Measurements from ENCODE around the gene KDM1B. TPM values are rescaled to one million over a fixed set of nuclear protein-coding genes. Genes with fewer than 3 reads are reported as not detected.
"Not testable (repeated sequence)": the region's sequence is repeated elsewhere in the genome, so short reads cannot be mapped to it uniquely, and the experiment has no call there.

The KDM1B gene
- total RNA-seq, 1 donor from 2014 or later: 16.9 TPM

DNA sequence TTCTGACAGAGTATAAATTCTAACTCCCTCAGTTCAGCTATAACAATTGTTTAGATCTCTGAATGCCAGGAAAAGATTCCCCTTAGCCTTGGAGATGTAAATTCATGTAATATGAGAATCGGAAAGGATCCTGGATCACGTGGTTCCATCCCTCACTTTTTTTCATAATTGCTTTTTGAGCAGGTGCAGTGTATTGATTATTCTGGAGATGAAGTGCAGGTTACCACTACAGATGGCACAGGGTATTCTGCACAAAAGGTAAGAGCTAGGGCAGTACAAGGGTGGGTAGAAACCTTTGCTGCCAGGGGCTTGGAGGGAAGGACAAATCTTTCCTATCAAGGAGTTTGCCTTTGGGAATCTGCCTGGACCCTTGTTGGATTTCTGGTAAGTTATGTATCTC, 52.7 kb downstream of the KDM1B start:
- no peaks in the 10 kb centered on the region for H3K9me3 ChIP-seq (ENCODE audit: low read depth)
- no peaks in the 10 kb centered on the region for H3K4me1 ChIP-seq
- no peak overlapping the region for H3K9ac ChIP-seq
- no peak overlapping the region for H3K4me3 Mint-ChIP-seq
- H3K79me2 ChIP-seq (ENCODE audit: low read depth): no peaks in the 10 kb centered on the region
- H3K4me1 Mint-ChIP-seq: peaks cover 10% of the 10 kb centered on the region
- H3K36me3 Mint-ChIP-seq: no peaks in the 10 kb centered on the region
- no peak overlapping the region for H3K27ac Mint-ChIP-seq
- H3K27me3 Mint-ChIP-seq (ENCODE audit: insufficient read depth, low read depth): peaks cover 3% of the 10 kb centered on the region
- TF ChIP-seq EZH2 (IDR thresholded peaks at IDR 0.05): no peak
- no peak for TF ChIP-seq EZH2phosphoT487 (IDR thresholded peaks at IDR 0.05)
- no peak for TF ChIP-seq CTCF (IDR thresholded peaks at IDR 0.05)
- H3K4me2 ChIP-seq: no peak overlapping the region
- no peaks in the 10 kb centered on the region for H3K36me3 ChIP-seq
- H2AFZ ChIP-seq (replicated peaks): no peak overlapping the region
- no peak overlapping the region for H3K27ac ChIP-seq
- H3K27me3 ChIP-seq: no peaks in the 10 kb centered on the region
- no peaks in the 10 kb centered on the region for H3F3A ChIP-seq (ENCODE audit: low read depth)
- H4K20me1 ChIP-seq (ENCODE audit: low read depth): no peaks in the 10 kb centered on the region
- no peak for DNase-seq (ENCODE audit: low spot score)
- no peak overlapping the region for H3K4me3 ChIP-seq
- no peaks in the 10 kb centered on the region for H3K9me3 Mint-ChIP-seq

DNA sequence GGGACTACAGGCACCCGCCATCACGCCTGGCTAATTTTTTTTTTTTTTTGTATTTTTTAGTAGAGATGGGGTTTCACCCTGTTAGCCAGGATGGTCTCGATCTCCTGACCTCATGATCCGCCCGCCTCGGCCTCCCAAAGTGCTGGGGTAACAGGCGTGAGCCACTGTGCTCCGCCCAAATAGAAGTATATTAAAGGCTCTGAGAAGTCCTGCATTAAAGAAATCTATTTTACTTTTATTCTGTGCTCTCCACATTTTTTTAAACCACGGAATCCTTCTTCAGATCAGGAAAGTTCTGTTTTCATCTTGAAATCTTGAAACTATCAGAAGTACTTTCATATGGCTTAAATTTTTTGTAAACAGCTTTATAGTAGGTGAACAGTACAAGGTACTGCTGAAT, 53.6 kb downstream of the KDM1B start:
- not testable (repeated sequence) for H3K4me3 Mint-ChIP-seq; H3K9ac ChIP-seq; H3K36me3 ChIP-seq; H3K9me3 ChIP-seq (ENCODE audit: low read depth); H4K20me1 ChIP-seq (ENCODE audit: low read depth); H3K4me1 ChIP-seq; H3K4me3 ChIP-seq; H3K4me1 Mint-ChIP-seq; H3K36me3 Mint-ChIP-seq; H3K79me2 ChIP-seq (ENCODE audit: low read depth); H3K9me3 Mint-ChIP-seq; H3K27ac Mint-ChIP-seq; H3K27me3 ChIP-seq; H3K4me2 ChIP-seq; H2AFZ ChIP-seq (replicated peaks); H3K27ac ChIP-seq; H3K27me3 Mint-ChIP-seq (ENCODE audit: insufficient read depth, low read depth); H3F3A ChIP-seq (ENCODE audit: low read depth); DNase-seq (ENCODE audit: low spot score)

- no peak for DNase-seq (ENCODE audit: low spot score)
- H2AFZ ChIP-seq (replicated peaks): no peak overlapping the region
- no peak overlapping the region for H3K9ac ChIP-seq
- Mint-ChIP-seq H3K9me3 (no peaks in the 10 kb centered on the region), H3K4me1 (peaks cover 6% of the 10 kb centered on the region), H3K27ac (no peak overlapping the region), H3K36me3 (peaks cover 5% of the 10 kb centered on the region), H3K4me3 (no peak overlapping the region), H3K27me3 (ENCODE audit: insufficient read depth, low read depth) (peaks cover 4% of the 10 kb centered on the region)
- no peaks in the 10 kb centered on the region for H4K20me1 ChIP-seq (ENCODE audit: low read depth)
- H3K36me3 ChIP-seq: no peaks in the 10 kb centered on the region
- no peak overlapping the region for H3K4me3 ChIP-seq
- no peaks in the 10 kb centered on the region for H3K9me3 ChIP-seq (ENCODE audit: low read depth)
- H3K27me3 ChIP-seq: no peaks in the 10 kb centered on the region
- no peak overlapping the region for H3K27ac ChIP-seq
- H3K4me1 ChIP-seq: no peaks in the 10 kb centered on the region
- H3K79me2 ChIP-seq (ENCODE audit: low read depth): no peaks in the 10 kb centered on the region
- TF ChIP-seq EZH2 (IDR thresholded peaks at IDR 0.05) (no peak), CTCF (IDR thresholded peaks at IDR 0.05) (no peak), EZH2phosphoT487 (IDR thresholded peaks at IDR 0.05) (no peak)
- no peaks in the 10 kb centered on the region for H3F3A ChIP-seq (ENCODE audit: low read depth)
- no peak overlapping the region for H3K4me2 ChIP-seq
Observed at GRCh38 chr6:18209539-18210197, 54.4 kb downstream of the KDM1B start.

DNA sequence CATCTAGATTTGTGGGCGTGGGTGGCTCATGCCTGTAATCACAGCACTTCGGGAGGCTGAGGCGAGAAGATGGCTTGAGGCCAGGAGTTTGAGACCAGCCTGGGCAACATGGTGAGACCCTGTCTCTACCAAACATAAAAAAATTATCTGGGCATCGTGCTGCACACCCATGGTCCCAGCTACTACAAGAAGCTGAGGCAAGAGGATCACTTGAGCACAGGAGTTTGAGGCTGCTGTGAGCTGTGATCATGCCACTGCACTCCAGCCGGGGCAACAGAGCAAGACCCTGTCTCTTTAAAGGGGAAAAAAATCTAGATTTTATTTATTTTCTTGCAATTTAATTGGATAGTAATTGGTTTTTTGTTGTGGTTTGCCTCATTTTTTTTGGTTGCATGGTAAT, 55.5 kb downstream of the KDM1B start:
- Histone ChIP-seq H3K9me3 (ENCODE audit: low read depth) (no peaks in the 10 kb centered on the region), H3K36me3 (no peaks in the 10 kb centered on the region), H3K4me1 (no peaks in the 10 kb centered on the region), H3F3A (ENCODE audit: low read depth) (no peaks in the 10 kb centered on the region), H3K79me2 (ENCODE audit: low read depth) (no peaks in the 10 kb centered on the region), H3K27me3 (no peaks in the 10 kb centered on the region), H4K20me1 (ENCODE audit: low read depth) (no peaks in the 10 kb centered on the region), H3K4me2 (no peak overlapping the region), H3K27ac (no peak overlapping the region), H3K4me3 (no peak overlapping the region), H2AFZ (replicated peaks) (no peak overlapping the region), H3K9ac (no peak overlapping the region)
- Mint-ChIP-seq H3K4me1 (peaks cover 3% of the 10 kb centered on the region), H3K27me3 (ENCODE audit: insufficient read depth, low read depth) (peaks cover 4% of the 10 kb centered on the region), H3K4me3 (no peak overlapping the region), H3K27ac (no peak overlapping the region), H3K36me3 (peaks cover 9% of the 10 kb centered on the region), H3K9me3 (no peaks in the 10 kb centered on the region)
- no peak for DNase-seq (ENCODE audit: low spot score)
- no peak for TF ChIP-seq EZH2phosphoT487 (IDR thresholded peaks at IDR 0.05)
- TF ChIP-seq EZH2 (IDR thresholded peaks at IDR 0.05): no peak
- TF ChIP-seq CTCF (IDR thresholded peaks at IDR 0.05): no peak

Measured in neural progenitor cell (in vitro differentiated cells).